ENCODE measurements around the gene ADCK1.

GRCh38 chr14:77882636-77883035 is 82.7 kb downstream of the ADCK1 start:
- TF ChIP-seq CTCF (IDR thresholded peaks at IDR 0.05; ENCODE audit: low read depth, low read length), result no peak
- no peak for TF ChIP-seq EZH2phosphoT487 (IDR thresholded peaks at IDR 0.05; ENCODE audit: low read depth)

Data from OCI-LY3 (cell line).